CD8-positive, alpha-beta memory T cell (primary cell): ENCODE results near the gene SAA1. TPM values are rescaled to one million over a fixed set of nuclear protein-coding genes. Genes with fewer than 3 reads are reported as not detected.
A peak's percentile ranks its signal among the peaks of the same experiment; 100 is the strongest.
"Not testable (repeated sequence)": the region's sequence is repeated elsewhere in the genome, so short reads cannot be mapped to it uniquely, and the experiment has no call there.

ENCODE experiments used
- CTCF ChIA-PET: fragments of 350-600 bp; sonication (Branson Sonifier 250); formaldehyde crosslinking; loops from one replicate; lab custom pipeline; 2021; ENCODE audit warnings: antibody characterized with exemption; lab: Charles Lee
- POLR2A ChIA-PET: fragments of 350-600 bp; sonication (Branson Sonifier 250); formaldehyde crosslinking; loops from one replicate; lab custom pipeline; 2021; ENCODE audit warnings: antibody characterized with exemption; lab: Charles Lee
- DNase-seq, 5 donors: peaks; one replicate each; pipeline versions ENCODE4 v3.0.0 to v3.0.0-alpha.2; 2020 to 2022; ENCODE audit warnings: mixed read lengths in 1 of 5
- H3K27ac ChIP-seq: one replicate; pipeline ENCODE4 v1.7.0; 2013; ENCODE audit warnings: low read depth, mild to moderate bottlenecking, low read length, moderate library complexity
- H3K27me3 ChIP-seq: 2 replicates; pipeline ENCODE4 v1.7.0; 2013; ENCODE audit warnings: low read length, mild to moderate bottlenecking; ENCODE audit not compliant: insufficient read depth, poor library complexity, severe bottlenecking
- H3K36me3 ChIP-seq: 2 replicates; pipeline ENCODE4 v1.7.0; 2013; ENCODE audit warnings: mild to moderate bottlenecking, low read length, moderate library complexity; ENCODE audit not compliant: insufficient read depth
- H3K4me1 ChIP-seq: 2 replicates; pipeline ENCODE4 v1.7.0; 2013; ENCODE audit warnings: mild to moderate bottlenecking, low read length, moderate library complexity; ENCODE audit not compliant: insufficient read depth
- H3K4me3 ChIP-seq: 2 replicates; pipeline ENCODE4 v1.7.0; 2013; ENCODE audit warnings: mild to moderate bottlenecking, low read length
- H3K9me3 ChIP-seq: 2 replicates; pipeline ENCODE4 v1.7.0; 2013; ENCODE audit warnings: mild to moderate bottlenecking, low read length
- H3K27ac Mint-ChIP-seq, 8 donors: one replicate each; pipeline ENCODE4 v1.8.0; 2020 to 2021; ENCODE audit warnings: mixed read lengths in 8 of 8, mild to moderate bottlenecking in 6 of 8, inconsistent platforms in 3 of 8, moderate library complexity in 3 of 8
- H3K27me3 Mint-ChIP-seq, 2 donors: one replicate each; pipeline ENCODE4 v1.8.0; 2020 to 2021; ENCODE audit warnings: mixed read lengths in 2 of 2, mild to moderate bottlenecking in 1 of 2, moderate library complexity in 1 of 2
- H3K36me3 Mint-ChIP-seq, 3 donors: one replicate each; pipeline ENCODE4 v1.8.0; 2020 to 2021; ENCODE audit warnings: mixed read lengths in 3 of 3, inconsistent platforms in 1 of 3, mild to moderate bottlenecking in 1 of 3
- H3K4me1 Mint-ChIP-seq, 3 donors: one replicate each; pipeline ENCODE4 v1.8.0; 2020 to 2021; ENCODE audit warnings: mixed read lengths in 3 of 3, inconsistent platforms in 1 of 3, mild to moderate bottlenecking in 1 of 3
- H3K4me3 Mint-ChIP-seq, 7 donors: one replicate each; pipeline ENCODE4 v1.8.0; 2020 to 2021; ENCODE audit warnings: mixed read lengths in 7 of 7, mild to moderate bottlenecking in 6 of 7, moderate library complexity in 4 of 7, inconsistent platforms in 2 of 7
- H3K9me3 Mint-ChIP-seq, 5 donors: one replicate each; pipeline ENCODE4 v1.8.0; 2020 to 2022; ENCODE audit warnings: mixed read lengths in 5 of 5, mild to moderate bottlenecking in 3 of 5, moderate library complexity in 2 of 5, inconsistent platforms in 1 of 5
- polyA plus RNA-seq: library from polyadenylated mRNA; unstranded; fragments of 300-500 nt; fragmentation: Illumina TruSeq; gene quantifications from one replicate; pipeline ENCODE4 v1.2.3, GENCODE V29; 2021
- total RNA-seq, 2 experiments: library from RNA; stranded (reverse); gene quantifications; one replicate each; pipeline ENCODE4 v1.2.3, GENCODE V29; 2021

The SAA1 gene
- total and polyA plus RNA-seq, 3 experiments from 2014 or later: not detected

- Mint-ChIP-seq H3K27ac (no peak overlapping the region), H3K27me3 (peaks cover 18 to 36% of the 10 kb centered on the region in 2 donors), H3K4me1 (no peaks in the 10 kb centered on the region), H3K4me3 (no peak overlapping the region), H3K9me3 (no peaks in the 10 kb centered on the region), H3K36me3 (no peaks in the 10 kb centered on the region)
- DNase-seq: no peak
- Histone ChIP-seq H3K4me1 (no peaks in the 10 kb centered on the region), H3K27me3 (peaks cover 13% of the 10 kb centered on the region), H3K9me3 (no peaks in the 10 kb centered on the region), H3K4me3 (no peak overlapping the region), H3K36me3 (no peaks in the 10 kb centered on the region), H3K27ac (no peak overlapping the region)
- CTCF ChIA-PET: interaction anchor here (2.4 kb wide), 1 partner anchor 8 kb away, joined by 8 read pairs; no protein-coding TSS in a partner anchor
- POLR2A ChIA-PET: no interaction called here
Observed at GRCh38 chr11:18235394-18236334, 30.4 kb upstream of the SAA1 start.

DNA sequence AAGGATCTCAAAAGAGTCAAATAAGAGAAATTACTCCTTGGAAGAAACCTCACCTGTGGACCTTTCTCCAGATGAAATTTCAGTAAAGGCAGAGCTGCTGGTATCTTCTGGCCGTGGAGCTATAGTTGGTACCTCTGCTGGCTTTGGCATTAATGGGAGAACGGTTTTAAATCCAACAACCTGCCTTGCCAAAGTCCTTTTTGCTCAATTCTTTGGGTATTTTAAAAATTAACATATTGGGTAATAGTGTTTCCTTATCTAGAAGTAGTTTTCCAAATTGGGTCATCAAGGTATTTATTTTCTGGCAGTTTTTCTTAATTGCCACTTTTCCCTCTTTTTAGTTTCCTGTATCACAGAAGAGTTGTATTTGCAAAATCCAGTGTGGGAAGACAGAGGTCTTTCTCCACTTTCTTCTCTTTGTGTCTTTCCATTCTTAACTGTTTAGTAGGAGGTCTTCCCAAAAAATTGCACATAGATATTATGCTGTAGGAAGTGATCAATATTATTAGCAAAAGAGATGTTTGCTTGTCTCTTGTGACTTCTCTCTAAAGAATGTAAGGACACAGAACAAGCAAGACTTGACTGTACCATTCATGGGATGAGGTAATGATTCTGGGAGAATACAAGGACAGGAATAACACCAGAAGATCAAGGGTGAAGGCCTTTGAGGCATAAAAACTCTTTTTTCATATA, 29.3 kb upstream of the SAA1 start, which contains the start of gene SAA4:
Gene SAA4 (minus strand): TSS at position 139 of the 693 bp plus-strand sequence. CDS start 876 bp downstream, outside the sequence.
- Histone ChIP-seq H3K27me3 (peaks cover 13% of the 10 kb centered on the region), H3K4me1 (no peaks in the 10 kb centered on the region), H3K36me3 (no peaks in the 10 kb centered on the region), H3K4me3 (no peak within 1 kb of the TSS), H3K9me3 (no peaks in the 10 kb centered on the region), H3K27ac (no peak within 1 kb of the TSS)
- Mint-ChIP-seq H3K36me3 (no peaks in the 10 kb centered on the region), H3K27ac (no peak within 1 kb of the TSS), H3K4me3 (no peak within 1 kb of the TSS), H3K4me1 (no peaks in the 10 kb centered on the region), H3K27me3 (peaks cover 18 to 36% of the 10 kb centered on the region in 2 donors), H3K9me3 (no peaks in the 10 kb centered on the region)
- DNase-seq: no peak
- CTCF ChIA-PET: no interaction called here
- POLR2A ChIA-PET: interaction anchor here (0.6 kb wide), 1 partner anchor 120 kb away, joined by 6 read pairs; no protein-coding TSS in a partner anchor

GRCh38 chr11:18239655-18240054, 26.4 kb upstream of the SAA1 start:
- H3K4me1 ChIP-seq: no peaks in the 10 kb centered on the region
- H3K36me3 Mint-ChIP-seq: peaks cover 0 to 6% (median 0%) of the 10 kb centered on the region in 3 donors
- H3K4me1 Mint-ChIP-seq: peaks cover 5 to 7% (median 5%) of the 10 kb centered on the region in 3 donors
- ChIA-PET POLR2A (no interaction called here), CTCF (no interaction called here)
- DNase-seq: no peak
- H3K27me3 ChIP-seq: peaks cover 13% of the 10 kb centered on the region
- no peak overlapping the region for H3K27ac Mint-ChIP-seq
- H3K27ac ChIP-seq: no peak overlapping the region
- H3K4me3 Mint-ChIP-seq: no peak overlapping the region
- peaks cover 15 to 29% of the 10 kb centered on the region in 2 donors for H3K27me3 Mint-ChIP-seq
- no peak overlapping the region for H3K4me3 ChIP-seq
- no peaks in the 10 kb centered on the region for H3K9me3 ChIP-seq
- H3K36me3 ChIP-seq: no peaks in the 10 kb centered on the region
- peaks cover 0 to 5% (median 0%) of the 10 kb centered on the region in 5 donors for H3K9me3 Mint-ChIP-seq

DNA sequence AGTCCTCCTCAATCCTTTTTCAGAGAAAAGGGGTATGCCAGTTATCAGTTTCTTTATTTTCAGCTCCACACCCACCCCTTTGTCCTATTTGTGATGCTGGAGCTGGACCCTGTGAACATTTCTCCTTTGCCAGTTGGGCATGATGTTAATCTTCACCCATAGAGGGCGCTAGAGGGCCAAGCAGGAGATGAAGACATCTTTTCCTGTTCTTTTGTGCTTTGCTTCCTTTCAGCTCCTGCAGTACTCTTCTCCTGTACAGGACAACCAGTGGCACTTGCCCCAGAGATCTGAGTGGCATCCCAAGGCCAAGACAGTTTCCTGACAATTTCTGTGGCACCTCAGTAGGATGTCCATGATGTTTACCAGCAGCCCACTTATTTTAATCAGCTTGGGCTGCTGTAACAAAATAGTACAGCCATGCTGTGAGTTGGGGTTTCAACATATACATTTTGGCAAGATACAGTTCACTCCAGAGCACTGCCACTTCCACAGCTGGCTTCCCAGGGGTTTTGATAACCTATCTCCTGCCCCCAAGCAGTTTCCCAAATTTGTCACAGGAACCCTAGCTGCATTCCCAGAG, 22.2 kb upstream of the SAA1 start:
- Histone ChIP-seq H3K27ac (no peak overlapping the region), H3K36me3 (no peaks in the 10 kb centered on the region), H3K9me3 (no peaks in the 10 kb centered on the region), H3K4me3 (no peak overlapping the region), H3K4me1 (no peaks in the 10 kb centered on the region), H3K27me3 (peaks cover 9% of the 10 kb centered on the region)
- POLR2A ChIA-PET: interaction anchor here (0.7 to 1.1 kb wide), 2 partner anchors 152 to 297 kb away, joined by 3 read pairs; no protein-coding TSS in a partner anchor
- Mint-ChIP-seq H3K36me3 (peaks cover 0 to 6% (median 0%) of the 10 kb centered on the region in 3 donors), H3K4me3 (peak overlapping the region in 2 of 7 donors; percentile 6 to 28), H3K27ac (peak overlapping the region in 6 of 8 donors; percentile 6 to 81 (median 53)), H3K9me3 (peaks cover 0 to 5% (median 0%) of the 10 kb centered on the region in 5 donors), H3K27me3 (peaks cover 8 to 10% of the 10 kb centered on the region in 2 donors), H3K4me1 (peaks cover 15 to 25% (median 17%) of the 10 kb centered on the region in 3 donors)
- CTCF ChIA-PET: interaction anchor here (0.6 to 2.1 kb wide), 21 partner anchors 9 to 487 kb away, joined by 3 to 11 read pairs (median 3); partner anchors contain the start of genes LDHA, SPTY2D1 and TSG101
- DNase-seq: peak; percentile 33 to 78 (median 49)

DNA sequence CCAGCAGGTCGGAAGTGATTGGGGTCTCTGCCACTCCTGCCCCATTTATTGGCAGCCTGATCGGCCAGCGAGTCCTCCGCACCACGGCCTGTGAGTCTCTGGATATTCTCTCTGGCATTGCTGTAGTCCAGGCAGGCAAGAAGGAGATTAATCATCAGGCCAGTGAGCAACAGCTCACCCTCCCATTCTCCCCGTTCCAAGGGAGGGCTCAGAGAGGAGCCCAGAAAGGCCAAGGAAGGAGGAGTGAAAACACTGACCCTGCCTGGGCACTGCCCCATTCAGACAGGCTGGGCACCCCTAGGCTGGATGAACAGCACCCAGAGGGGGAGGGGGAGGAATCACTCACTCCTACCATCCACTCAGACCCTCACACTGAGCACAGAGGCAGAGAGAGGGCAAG, 20.7 kb upstream of the SAA1 start:
- Histone ChIP-seq H3K36me3 (no peaks in the 10 kb centered on the region), H3K27me3 (no peaks in the 10 kb centered on the region), H3K9me3 (no peaks in the 10 kb centered on the region), H3K27ac (no peak overlapping the region), H3K4me1 (no peaks in the 10 kb centered on the region), H3K4me3 (no peak overlapping the region)
- Mint-ChIP-seq H3K4me3 (no peak overlapping the region), H3K36me3 (peaks cover 0 to 6% (median 0%) of the 10 kb centered on the region in 3 donors), H3K27me3 (peaks cover 0 to 2% of the 10 kb centered on the region in 2 donors), H3K27ac (peak overlapping the region in 6 of 8 donors; percentile 8 to 83 (median 34)), H3K4me1 (peaks cover 15 to 25% (median 17%) of the 10 kb centered on the region in 3 donors), H3K9me3 (peaks cover 0 to 5% (median 0%) of the 10 kb centered on the region in 5 donors)
- ChIA-PET POLR2A (no interaction called here), CTCF (no interaction called here)
- no peak for DNase-seq

- peak overlapping the region; percentile 90 to 99 (median 94) for H3K27ac Mint-ChIP-seq
- H3K4me1 ChIP-seq, H3K36me3 Mint-ChIP-seq, H3K9me3 ChIP-seq, H3K27me3 Mint-ChIP-seq, H3K27me3 ChIP-seq, H3K36me3 ChIP-seq, H3K27ac ChIP-seq, CTCF ChIA-PET, POLR2A ChIA-PET, H3K9me3 Mint-ChIP-seq: not testable (repeated sequence)
- peak in 1 of 5 donors; percentile 33 for DNase-seq
- peak overlapping the region; percentile 82 to 90 (median 85) for H3K4me3 Mint-ChIP-seq
- peak overlapping the region; percentile 27 for H3K4me3 ChIP-seq
- H3K4me1 Mint-ChIP-seq: peaks cover 15 to 25% (median 17%) of the 10 kb centered on the region in 3 donors
Observed at GRCh38 chr11:18246379-18247190, 19.5 kb upstream of the SAA1 start.

DNA sequence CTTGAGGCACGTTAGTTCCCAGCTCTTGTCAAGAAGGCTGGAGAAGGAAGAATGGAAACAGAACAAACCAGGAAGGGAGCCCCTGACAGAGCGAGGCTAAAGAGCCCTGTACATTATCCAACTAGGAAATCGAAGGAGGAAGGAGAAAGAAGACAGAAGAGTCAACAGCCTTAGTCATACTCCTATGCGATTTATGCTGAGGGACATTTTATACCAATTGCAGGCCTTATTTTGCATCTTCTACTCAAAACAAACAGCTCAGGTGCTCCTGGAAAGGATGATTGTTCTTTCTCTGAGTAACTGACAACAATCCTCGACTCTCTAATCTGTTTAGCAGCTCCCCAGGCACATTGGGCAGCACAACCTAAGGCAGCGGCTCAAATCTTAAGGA, 18.9 kb upstream of the SAA1 start:
- CTCF ChIA-PET, POLR2A ChIA-PET, H3K4me3 ChIP-seq, H3K36me3 ChIP-seq, H3K27me3 ChIP-seq, H3K27me3 Mint-ChIP-seq, DNase-seq, H3K27ac ChIP-seq, H3K9me3 Mint-ChIP-seq, H3K4me1 ChIP-seq, H3K36me3 Mint-ChIP-seq, H3K9me3 ChIP-seq: not testable (repeated sequence)
- peaks cover 15 to 25% (median 17%) of the 10 kb centered on the region in 3 donors for H3K4me1 Mint-ChIP-seq
- peak overlapping the region; percentile 82 to 90 (median 85) for H3K4me3 Mint-ChIP-seq
- H3K27ac Mint-ChIP-seq: peak overlapping the region; percentile 72 to 99 (median 94)
